BJ (cell line): ENCODE measurements around the gene GDF9. TPM values are rescaled to one million over a fixed set of nuclear protein-coding genes. Genes with fewer than 3 reads are reported as not detected.

Source experiments
- CTCF ChIA-PET: fragments of 350-600 bp; formaldehyde crosslinking; extraction: SDS; loops from one replicate; lab custom pipeline; 2021; ENCODE audit warnings: antibody characterized with exemption, inconsistent platforms; lab: Yijun Ruan, JAX
- POLR2A ChIA-PET: fragments of 300-600 bp; sonication (Branson Sonifier 250); formaldehyde crosslinking; extraction: SDS; loops from one replicate; lab custom pipeline; 2021; ENCODE audit warnings: antibody characterized with exemption; lab: Charles Lee
- DNase-seq: peaks from one replicate; pipeline ENCODE4 v3.0.0-alpha.2; 2011; ENCODE audit warnings: low read depth
- H3K27me3 ChIP-seq: 2 replicates; pipeline ENCODE4 v1.6.0; 2011; ENCODE audit warnings: low read length; ENCODE audit not compliant: control insufficient read depth, insufficient read depth
- H3K36me3 ChIP-seq: 2 replicates; pipeline ENCODE4 v1.5.1; 2011; ENCODE audit warnings: low read length; ENCODE audit not compliant: control insufficient read depth, insufficient read depth
- H3K4me3 ChIP-seq: 2 replicates; pipeline ENCODE4 v1.5.1; 2011; ENCODE audit warnings: low read depth, mild to moderate bottlenecking, control low read depth, low read length
- polyA plus RNA-seq: library from polyadenylated mRNA; depleted of rRNA; stranded (reverse); fragments of >200 nt; gene quantifications from 2 replicates; pipeline ENCODE4 v1.2.3, GENCODE V29; 2011
- TF ChIP-seq, protein P1 (sequence below): IDR thresholded peaks from 2 replicates; pipeline ENCODE4 v1.5.1; 2011; ENCODE audit warnings: low read depth, mild to moderate bottlenecking, control low read depth, inconsistent platforms, low read length, moderate library complexity; ENCODE audit not compliant: insufficient read depth

The GDF9 gene
- polyA plus RNA-seq, 1 experiment = 0.20 TPM

DNA sequence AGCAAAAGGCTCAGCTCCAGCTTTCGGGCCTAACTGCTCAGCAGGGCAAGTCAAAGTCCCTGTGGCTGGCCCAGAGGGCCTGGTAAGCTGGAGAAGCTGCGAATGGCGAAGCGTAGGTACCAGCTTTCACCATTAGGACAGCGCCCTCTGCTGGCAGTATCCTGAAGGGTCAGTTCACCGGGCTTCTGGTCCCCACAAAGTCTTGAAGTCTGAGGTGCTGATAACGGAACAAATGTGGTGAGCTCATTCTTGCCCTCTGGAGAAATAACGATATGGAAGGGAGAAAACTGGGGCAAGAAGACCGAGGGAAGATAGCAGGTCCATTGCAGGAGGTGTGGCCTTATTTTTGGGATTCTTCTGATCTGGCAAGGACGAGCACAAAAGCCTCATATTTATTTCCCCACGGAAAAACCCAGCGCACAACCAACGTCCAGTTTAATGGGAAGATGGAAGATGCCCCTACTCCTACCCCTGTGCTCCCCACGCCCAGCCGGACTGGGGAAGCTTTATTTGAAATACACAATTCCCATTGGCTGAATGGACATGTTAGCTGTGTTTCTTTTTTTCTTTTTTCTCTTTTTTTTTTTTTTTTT, 46.0 kb downstream of the GDF9 start:
- ChIA-PET CTCF (interaction anchor here (0.6 to 9.4 kb wide), 40 partner anchors 9 to 641 kb away, joined by 3 to 102 read pairs (median 5); partner anchors contain the start of genes CCNI2, GDF9, IL13 and KIF3A), POLR2A (no interaction called here)
- peaks cover 8% of the 10 kb centered on the region for H3K36me3 ChIP-seq
- no peak for DNase-seq
- H3K27me3 ChIP-seq = no peaks in the 10 kb centered on the region
- TF ChIP-seq, protein P1, sequence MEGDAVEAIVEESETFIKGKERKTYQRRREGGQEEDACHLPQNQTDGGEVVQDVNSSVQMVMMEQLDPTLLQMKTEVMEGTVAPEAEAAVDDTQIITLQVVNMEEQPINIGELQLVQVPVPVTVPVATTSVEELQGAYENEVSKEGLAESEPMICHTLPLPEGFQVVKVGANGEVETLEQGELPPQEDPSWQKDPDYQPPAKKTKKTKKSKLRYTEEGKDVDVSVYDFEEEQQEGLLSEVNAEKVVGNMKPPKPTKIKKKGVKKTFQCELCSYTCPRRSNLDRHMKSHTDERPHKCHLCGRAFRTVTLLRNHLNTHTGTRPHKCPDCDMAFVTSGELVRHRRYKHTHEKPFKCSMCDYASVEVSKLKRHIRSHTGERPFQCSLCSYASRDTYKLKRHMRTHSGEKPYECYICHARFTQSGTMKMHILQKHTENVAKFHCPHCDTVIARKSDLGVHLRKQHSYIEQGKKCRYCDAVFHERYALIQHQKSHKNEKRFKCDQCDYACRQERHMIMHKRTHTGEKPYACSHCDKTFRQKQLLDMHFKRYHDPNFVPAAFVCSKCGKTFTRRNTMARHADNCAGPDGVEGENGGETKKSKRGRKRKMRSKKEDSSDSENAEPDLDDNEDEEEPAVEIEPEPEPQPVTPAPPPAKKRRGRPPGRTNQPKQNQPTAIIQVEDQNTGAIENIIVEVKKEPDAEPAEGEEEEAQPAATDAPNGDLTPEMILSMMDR = peak; percentile 87
- H3K4me3 ChIP-seq = no peak overlapping the region

GRCh38 chr5:132819468-132819867, 46.8 kb downstream of the GDF9 start:
- ChIA-PET POLR2A (no interaction called here), CTCF (interaction anchor here (0.7 to 9.4 kb wide), 38 partner anchors 10 to 511 kb away, joined by 3 to 102 read pairs (median 5); partner anchors contain the start of genes CCNI2, GDF9, IL13 and KIF3A)
- DNase-seq = no peak
- H3K36me3 ChIP-seq = peaks cover 4% of the 10 kb centered on the region
- no peaks in the 10 kb centered on the region for H3K27me3 ChIP-seq
- H3K4me3 ChIP-seq = no peak overlapping the region
- TF ChIP-seq, protein P1 = no peak

DNA sequence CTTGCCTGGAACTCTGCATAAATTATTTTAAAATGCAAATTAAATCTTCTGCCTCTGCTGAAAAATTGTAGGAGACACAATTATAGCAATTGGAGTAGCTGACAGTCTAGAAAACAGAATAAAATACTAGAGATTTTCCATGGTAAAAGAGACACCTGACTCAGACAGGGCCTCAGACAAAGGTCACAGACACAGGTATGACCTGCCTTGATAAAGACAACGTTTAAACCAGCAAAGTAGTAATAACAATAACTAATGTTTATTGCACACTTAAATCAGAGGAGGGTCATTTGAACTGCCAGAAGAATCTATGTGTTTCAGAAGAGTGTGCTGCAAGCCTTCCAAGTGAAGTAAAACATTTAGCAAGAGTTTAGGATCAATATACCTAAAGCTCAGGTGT, 49.3 kb downstream of the GDF9 start:
- H3K27me3 ChIP-seq = peaks cover 8% of the 10 kb centered on the region
- TF ChIP-seq, protein P1 = no peak
- DNase-seq = no peak
- H3K36me3 ChIP-seq = no peaks in the 10 kb centered on the region; the same call in 1 of the 2 replicates
- ChIA-PET POLR2A (no interaction called here), CTCF (interaction anchor here (0.9 to 9.4 kb wide), 5 partner anchors 12 to 79 kb away, joined by 3 to 102 read pairs (median 4); partner anchors contain the start of gene SHROOM1)
- H3K4me3 ChIP-seq = no peak overlapping the region

GRCh38 chr5:132816554-132816953, 49.7 kb downstream of the GDF9 start:
- H3K27me3 ChIP-seq = peaks cover 13% of the 10 kb centered on the region
- no peaks in the 10 kb centered on the region; the same call in 1 of the 2 replicates for H3K36me3 ChIP-seq
- no peak for DNase-seq
- ChIA-PET CTCF (interaction anchor here (0.9 to 9.4 kb wide), 5 partner anchors 13 to 78 kb away, joined by 3 to 102 read pairs (median 4); partner anchors contain the start of gene SHROOM1), POLR2A (no interaction called here)
- no peak overlapping the region for H3K4me3 ChIP-seq
- TF ChIP-seq, protein P1 = no peak

- ChIA-PET CTCF (interaction anchor here (1.7 to 9.4 kb wide), 2 partner anchors 39 to 61 kb away, joined by 4 to 102 read pairs; no protein-coding TSS in a partner anchor), POLR2A (interaction anchor here (0.8 kb wide), 1 partner anchor 62 kb away, joined by 3 read pairs; no protein-coding TSS in a partner anchor)
- DNase-seq = no peak
- TF ChIP-seq, protein P1 = no peak
- Histone ChIP-seq H3K27me3 (peaks cover 16% of the 10 kb centered on the region), H3K36me3 (no peaks in the 10 kb centered on the region; the same call in 1 of the 2 replicates), H3K4me3 (no peak overlapping the region)
Observed at GRCh38 chr5:132816083-132816482, 50.2 kb downstream of the GDF9 start.
